Mesenchymal stem cell (in vitro differentiated cells and primary cell): Measurements from ENCODE around the gene FAF1.

Experiments used
- DNase-seq: peaks from one replicate; pipeline ENCODE4 v3.0.0-alpha.2; 2013
- H2AFZ ChIP-seq: one replicate; pipeline ENCODE4 v1.6.1; 2013; ENCODE audit warnings: low read depth, mild to moderate bottlenecking, control low read depth, inconsistent platforms, low read length, moderate library complexity
- H2AK5ac ChIP-seq: 2 replicates; pipeline ENCODE4 v1.6.1; 2013; ENCODE audit warnings: low read length, moderate library complexity, mild to moderate bottlenecking, inconsistent platforms; ENCODE audit not compliant: severe bottlenecking
- H2BK120ac ChIP-seq: one replicate; pipeline ENCODE4 v1.6.1; 2013; ENCODE audit warnings: low read depth, mild to moderate bottlenecking, inconsistent platforms, low read length, moderate library complexity
- H2BK12ac ChIP-seq, 2 experiments: one replicate each; pipeline ENCODE4 v1.6.1; 2013; ENCODE audit warnings: inconsistent platforms in 2 of 2, low read length in 2 of 2, mild to moderate bottlenecking in 2 of 2, moderate library complexity in 2 of 2, control low read depth in 1 of 2
- H2BK15ac ChIP-seq: one replicate; pipeline ENCODE4 v1.6.1; 2013; ENCODE audit warnings: mild to moderate bottlenecking, low read depth, inconsistent platforms; ENCODE audit not compliant: poor library complexity, severe bottlenecking
- H2BK5ac ChIP-seq: 2 replicates; pipeline ENCODE4 v1.6.1; 2013; ENCODE audit warnings: low read depth, mild to moderate bottlenecking, low read length, control low read depth, inconsistent platforms; ENCODE audit not compliant: poor library complexity, severe bottlenecking
- H3K14ac ChIP-seq, 2 experiments: one replicate each; pipeline ENCODE4 v1.6.1; 2013; ENCODE audit warnings: inconsistent platforms in 2 of 2, low read length in 2 of 2, control low read depth in 1 of 2, mild to moderate bottlenecking in 1 of 2, moderate library complexity in 1 of 2
- H3K18ac ChIP-seq, 2 experiments: one replicate each; pipeline ENCODE4 v1.6.1; 2013; ENCODE audit warnings: inconsistent platforms in 2 of 2, low read length in 2 of 2, control low read depth in 1 of 2, low read depth in 1 of 2, mild to moderate bottlenecking in 1 of 2
- H3K23ac ChIP-seq, 2 experiments: one replicate each; pipeline ENCODE4 v1.6.1; 2013; ENCODE audit warnings: inconsistent platforms in 2 of 2, low read length in 2 of 2, mild to moderate bottlenecking in 2 of 2, moderate library complexity in 2 of 2, control low read depth in 1 of 2
- H3K27ac ChIP-seq: 2 replicates; pipeline ENCODE4 v1.5.1; 2013; ENCODE audit warnings: mild to moderate bottlenecking, moderate library complexity, low read length, control low read depth, inconsistent platforms; ENCODE audit not compliant: poor library complexity, severe bottlenecking
- H3K27me3 ChIP-seq, 2 experiments: 2 replicates each; pipeline versions ENCODE4 v1.6.1 to v1.7.0; 2013; ENCODE audit warnings: low read length in 2 of 2, mild to moderate bottlenecking in 2 of 2, moderate library complexity in 2 of 2, control low read depth in 1 of 2, inconsistent platforms in 1 of 2; ENCODE audit not compliant: control insufficient read depth in 1 of 2, insufficient read depth in 1 of 2
- H3K36me3 ChIP-seq, 2 experiments: 2 replicates each; pipeline versions ENCODE4 v1.6.1 to v1.7.0; 2013; ENCODE audit warnings: low read length in 2 of 2, control low read depth in 1 of 2, inconsistent platforms in 1 of 2, low read depth in 1 of 2, mild to moderate bottlenecking in 1 of 2; ENCODE audit not compliant: insufficient read depth in 2 of 2, control insufficient read depth in 1 of 2
- H3K4ac ChIP-seq, 2 experiments: one replicate each; pipeline ENCODE4 v1.6.1; 2013; ENCODE audit warnings: inconsistent platforms in 2 of 2, low read length in 2 of 2, mild to moderate bottlenecking in 2 of 2, moderate library complexity in 2 of 2, control low read depth in 1 of 2, low read depth in 1 of 2
- H3K4me1 ChIP-seq: 2 replicates; pipeline ENCODE4 v1.6.1; 2013; ENCODE audit warnings: low read depth, low read length, control low read depth; ENCODE audit not compliant: control insufficient read depth, insufficient read depth
- H3K4me2 ChIP-seq: 2 replicates; pipeline ENCODE4 v1.6.1; 2013; ENCODE audit warnings: low read length, mild to moderate bottlenecking, inconsistent platforms; ENCODE audit not compliant: poor library complexity, severe bottlenecking
- H3K4me3 ChIP-seq, 2 experiments: 2 replicates each; pipeline versions ENCODE4 v1.5.1 to v1.7.0; 2013; ENCODE audit warnings: low read length in 2 of 2, mild to moderate bottlenecking in 2 of 2, control low read depth in 1 of 2, low read depth in 1 of 2; ENCODE audit not compliant: insufficient read depth in 1 of 2
- H3K79me1 ChIP-seq: replicated peaks from 2 replicates; pipeline ENCODE4 v1.6.1; 2013; ENCODE audit warnings: mild to moderate bottlenecking, control low read depth, low read length, inconsistent platforms; ENCODE audit not compliant: poor library complexity, severe bottlenecking
- H3K9ac ChIP-seq: 2 replicates; pipeline ENCODE4 v1.7.0; 2013; ENCODE audit warnings: mild to moderate bottlenecking, low read length, moderate library complexity
- H3K9me3 ChIP-seq: 2 replicates; pipeline ENCODE4 v1.7.0; 2013; ENCODE audit warnings: mild to moderate bottlenecking, low read length; ENCODE audit not compliant: control insufficient read depth
- H4K8ac ChIP-seq: one replicate; pipeline ENCODE4 v1.6.1; 2013; ENCODE audit warnings: inconsistent platforms, mild to moderate bottlenecking, low read length, moderate library complexity
- H4K91ac ChIP-seq: one replicate; pipeline ENCODE4 v1.6.1; 2013; ENCODE audit warnings: mild to moderate bottlenecking, low read length, inconsistent platforms
- WGBS: methylation state at CpG from one replicate; pipeline ENCODE4 v1.1.7; 2013; ENCODE audit warnings: mixed read lengths; 5-methylcytosine and 5-hydroxymethylcytosine counted together

FAF1 gene

GRCh38 chr1:50860256-50860655 lies 99.8 kb downstream of the FAF1 start:
- H2AK5ac ChIP-seq, result no peak overlapping the region
- no peak overlapping the region for H3K18ac ChIP-seq
- no peak overlapping the region for H3K14ac ChIP-seq
- WGBS, result 100% methylated on average over 1 of the region's 2 CpGs
- no peak for DNase-seq
- H2BK12ac ChIP-seq, result no peak overlapping the region
- no peaks in the 10 kb centered on the region for H3K4me1 ChIP-seq
- H3K23ac ChIP-seq, result no peak overlapping the region
- no peaks in the 10 kb centered on the region for H3K27me3 ChIP-seq
- H2AFZ ChIP-seq, result no peak overlapping the region
- no peak overlapping the region for H3K9ac ChIP-seq
- H3K4ac ChIP-seq, result no peak overlapping the region
- no peak overlapping the region for H4K8ac ChIP-seq
- no peak overlapping the region for H3K27ac ChIP-seq
- no peak overlapping the region for H2BK15ac ChIP-seq
- no peaks in the 10 kb centered on the region for H3K36me3 ChIP-seq
- H3K9me3 ChIP-seq, result peaks cover 19% of the 10 kb centered on the region
- H3K4me2 ChIP-seq, result no peak overlapping the region
- H2BK5ac ChIP-seq, result no peak overlapping the region
- H3K4me3 ChIP-seq, result no peak overlapping the region
- H2BK120ac ChIP-seq, result no peak overlapping the region
- peaks cover 12% of the 10 kb centered on the region for H3K79me1 ChIP-seq
- H4K91ac ChIP-seq, result no peak overlapping the region

- no peak for DNase-seq
- H3K4me1 ChIP-seq, result no peaks in the 10 kb centered on the region
- no peak overlapping the region for H3K4me2 ChIP-seq
- H3K14ac ChIP-seq, result no peak overlapping the region
- H3K9me3 ChIP-seq, result peaks cover 19% of the 10 kb centered on the region
- H4K8ac ChIP-seq, result no peak overlapping the region
- no peak overlapping the region for H2AFZ ChIP-seq
- no peak overlapping the region for H3K27ac ChIP-seq
- no peak overlapping the region for H2BK12ac ChIP-seq
- no peak overlapping the region for H2AK5ac ChIP-seq
- no peak overlapping the region for H3K23ac ChIP-seq
- no peak overlapping the region for H2BK5ac ChIP-seq
- H3K79me1 ChIP-seq, result peaks cover 12% of the 10 kb centered on the region
- H3K4me3 ChIP-seq, result no peak overlapping the region
- no peak overlapping the region for H3K9ac ChIP-seq
- H3K4ac ChIP-seq, result no peak overlapping the region
- 83% methylated on average over 1 of the region's 1 CpG for WGBS
- H2BK15ac ChIP-seq, result no peak overlapping the region
- no peak overlapping the region for H4K91ac ChIP-seq
- no peaks in the 10 kb centered on the region for H3K27me3 ChIP-seq
- H3K36me3 ChIP-seq, result no peaks in the 10 kb centered on the region
- H2BK120ac ChIP-seq, result no peak overlapping the region
- H3K18ac ChIP-seq, result no peak overlapping the region
Measured at GRCh38 chr1:50859657-50860056, 100.4 kb downstream of the FAF1 start.

- no peak overlapping the region for H3K4me2 ChIP-seq
- no peak overlapping the region for H2AK5ac ChIP-seq
- H2BK12ac ChIP-seq, result no peak overlapping the region
- no peaks in the 10 kb centered on the region for H3K36me3 ChIP-seq
- WGBS, result 100% methylated on average over 1 of the region's 1 CpG
- H4K91ac ChIP-seq, result no peak overlapping the region
- no peak overlapping the region for H2BK15ac ChIP-seq
- H3K4me3 ChIP-seq, result no peak overlapping the region
- H3K9ac ChIP-seq, result no peak overlapping the region
- no peak overlapping the region for H2AFZ ChIP-seq
- H3K23ac ChIP-seq, result no peak overlapping the region
- H3K4ac ChIP-seq, result no peak overlapping the region
- no peak for DNase-seq
- H2BK5ac ChIP-seq, result no peak overlapping the region
- no peak overlapping the region for H3K27ac ChIP-seq
- H2BK120ac ChIP-seq, result no peak overlapping the region
- peaks cover 14% of the 10 kb centered on the region for H3K79me1 ChIP-seq
- peaks cover 19% of the 10 kb centered on the region for H3K9me3 ChIP-seq
- no peak overlapping the region for H3K18ac ChIP-seq
- H4K8ac ChIP-seq, result no peak overlapping the region
- H3K14ac ChIP-seq, result no peak overlapping the region
- no peaks in the 10 kb centered on the region for H3K27me3 ChIP-seq
- no peaks in the 10 kb centered on the region for H3K4me1 ChIP-seq
Measured at GRCh38 chr1:50858761-50859160, 101.3 kb downstream of the FAF1 start.

GRCh38 chr1:50857702-50858101 lies 102.4 kb downstream of the FAF1 start:
- Histone ChIP-seq H3K4me2 (no peak overlapping the region), H3K14ac (no peak overlapping the region), H3K4me3 (no peak overlapping the region), H3K79me1 (peaks cover 14% of the 10 kb centered on the region), H2BK12ac (no peak overlapping the region), H4K8ac (no peak overlapping the region), H4K91ac (no peak overlapping the region), H3K4me1 (no peaks in the 10 kb centered on the region), H3K18ac (no peak overlapping the region), H2AK5ac (no peak overlapping the region), H3K9ac (no peak overlapping the region), H3K27me3 (no peaks in the 10 kb centered on the region), H3K27ac (no peak overlapping the region), H2BK15ac (no peak overlapping the region), H3K4ac (no peak overlapping the region), H2BK5ac (no peak overlapping the region), H2BK120ac (no peak overlapping the region), H2AFZ (no peak overlapping the region), H3K23ac (no peak overlapping the region), H3K36me3 (no peaks in the 10 kb centered on the region), H3K9me3 (peaks cover 19% of the 10 kb centered on the region)
- no peak for DNase-seq
- no CpG with 5 or more reads among the region's 1 CpG for WGBS
